Kidney epithelial cell (primary cell): ENCODE measurements around the gene LCN9. TPM values are rescaled to one million over a fixed set of nuclear protein-coding genes. Genes with fewer than 3 reads are reported as not detected.

Experiments used
- DNase-seq: peaks from one replicate; pipeline ENCODE4 v3.0.0-alpha.2; 2010; ENCODE audit warnings: low read depth
- H3K27me3 ChIP-seq: 2 replicates; pipeline ENCODE4 v1.6.0; 2011; ENCODE audit warnings: low read length; ENCODE audit not compliant: control insufficient read depth, insufficient read depth
- H3K36me3 ChIP-seq: 2 replicates; pipeline ENCODE4 v1.5.1; 2011; ENCODE audit warnings: low read length; ENCODE audit not compliant: control insufficient read depth, insufficient read depth
- H3K4me3 ChIP-seq: 2 replicates; pipeline ENCODE4 v1.5.1; 2011; ENCODE audit warnings: low read depth, mild to moderate bottlenecking, control low read depth, low read length
- CTCF ChIP-seq: IDR thresholded peaks from 2 replicates; pipeline ENCODE4 v1.5.1; 2011; ENCODE audit warnings: mild to moderate bottlenecking, moderate library complexity, low read length, control low read depth, inconsistent platforms; ENCODE audit not compliant: insufficient read depth, poor library complexity, severe bottlenecking
- total RNA-seq: library from RNA; depleted of rRNA; stranded (reverse); fragments of >200 nt; gene quantifications from 2 replicates; pipeline ENCODE4 v1.2.3, GENCODE V29; 2015

Gene LCN9
- total RNA-seq, 1 donor from 2014 or later: not detected

GRCh38 chr9:135649508-135649907, 13.6 kb upstream of the LCN9 start:
- TF ChIP-seq CTCF: no peak
- no peaks in the 10 kb centered on the region for H3K36me3 ChIP-seq
- H3K27me3 ChIP-seq: no peaks in the 10 kb centered on the region
- H3K4me3 ChIP-seq: no peak overlapping the region
- no peak for DNase-seq

GRCh38 chr9:135650408-135650807, 12.7 kb upstream of the LCN9 start:
- Histone ChIP-seq H3K4me3 (no peak overlapping the region), H3K27me3 (peaks cover 2% of the 10 kb centered on the region), H3K36me3 (no peaks in the 10 kb centered on the region)
- no peak for TF ChIP-seq CTCF
- no peak for DNase-seq

GRCh38 chr9:135655317-135655716, 7.8 kb upstream of the LCN9 start:
- Histone ChIP-seq H3K4me3 (no peak overlapping the region), H3K27me3 (peaks cover 2% of the 10 kb centered on the region), H3K36me3 (no peaks in the 10 kb centered on the region)
- no peak for DNase-seq
- no peak for TF ChIP-seq CTCF

- Histone ChIP-seq H3K36me3 (no peaks in the 10 kb centered on the region), H3K4me3 (no peak overlapping the region), H3K27me3 (peaks cover 2% of the 10 kb centered on the region)
- TF ChIP-seq CTCF: no peak
- DNase-seq: no peak
Measured at GRCh38 chr9:135657416-135657815, 5.7 kb upstream of the LCN9 start.

GRCh38 chr9:135659252-135659651, 3.9 kb upstream of the LCN9 start:
- TF ChIP-seq CTCF: no peak
- Histone ChIP-seq H3K27me3 (peaks cover 2% of the 10 kb centered on the region), H3K4me3 (no peak overlapping the region), H3K36me3 (no peaks in the 10 kb centered on the region)
- no peak for DNase-seq

GRCh38 chr9:135660407-135660806, 2.7 kb upstream of the LCN9 start:
- peaks cover under 1% of the 10 kb centered on the region for H3K27me3 ChIP-seq
- H3K36me3 ChIP-seq: no peaks in the 10 kb centered on the region
- DNase-seq: no peak
- no peak for TF ChIP-seq CTCF
- H3K4me3 ChIP-seq: no peak overlapping the region
